CD14-positive monocyte (primary cell): Measurements from ENCODE around the gene BCAP31. TPM values are rescaled to one million over a fixed set of nuclear protein-coding genes. Genes with fewer than 3 reads are reported as not detected.

Source experiments
- DNase-seq, 3 donors: peaks; one replicate each; pipeline ENCODE4 v3.0.0-alpha.2; 2011 to 2022
- H2AFZ ChIP-seq: 2 replicates; pipeline ENCODE4 v1.6.0; 2012; ENCODE audit warnings: mild to moderate bottlenecking, low read depth, low read length, inconsistent platforms; ENCODE audit not compliant: insufficient read depth, poor library complexity, severe bottlenecking
- H3K27ac ChIP-seq, 2 donors: 1 replicate in 1 of 2; 2 replicates in 1 of 2; pipeline ENCODE4 v1.5.1; 2012 to 2013; ENCODE audit warnings: low read length in 2 of 2, control low read depth in 1 of 2, inconsistent platforms in 1 of 2, low read depth in 1 of 2, mild to moderate bottlenecking in 1 of 2
- H3K27me3 ChIP-seq, 2 donors: one replicate each; pipeline versions ENCODE4 v1.6.0 to v1.6.1; 2011 to 2013; ENCODE audit warnings: low read length in 2 of 2; ENCODE audit not compliant: control insufficient read depth in 2 of 2, insufficient read depth in 2 of 2
- H3K36me3 ChIP-seq, 2 donors: replicated peaks in 1 of 2; 1 replicate in 1 of 2; 2 replicates in 1 of 2; pipeline versions ENCODE4 v1.5.1 to v1.6.1; 2012 to 2013; ENCODE audit warnings: low read length in 2 of 2, control low read depth in 1 of 2, inconsistent platforms in 1 of 2, mild to moderate bottlenecking in 1 of 2; ENCODE audit not compliant: insufficient read depth in 2 of 2, control insufficient read depth in 1 of 2
- H3K4me1 ChIP-seq, 2 donors: 1 replicate in 1 of 2; 2 replicates in 1 of 2; pipeline versions ENCODE4 v1.5.1 to v1.6.1; 2012 to 2013; ENCODE audit warnings: low read length in 2 of 2, control low read depth in 1 of 2, inconsistent platforms in 1 of 2, mild to moderate bottlenecking in 1 of 2, moderate library complexity in 1 of 2; ENCODE audit not compliant: insufficient read depth in 2 of 2, control insufficient read depth in 1 of 2
- H3K4me2 ChIP-seq: replicated peaks from 2 replicates; pipeline ENCODE3; 2012; ENCODE audit warnings: low read length, moderate library complexity, mild to moderate bottlenecking; ENCODE audit not compliant: poor library complexity, severe bottlenecking; ENCODE audit errors: extremely low read depth
- H3K4me3 ChIP-seq, 3 experiments: fragments of 200-600 bp in 1 of 3; sonication (generic) in 1 of 3; replicated peaks in 1 of 3; 1 replicate in 2 of 3; 2 replicates in 1 of 3; pipeline ENCODE4 v1.5.1; 2011 to 2013; ENCODE audit warnings: low read length in 3 of 3, mild to moderate bottlenecking in 3 of 3, control low read depth in 2 of 3, low read depth in 2 of 3, inconsistent platforms in 1 of 3, moderate library complexity in 1 of 3
- H3K79me2 ChIP-seq: 2 replicates; pipeline ENCODE4 v1.6.0; 2012; ENCODE audit warnings: mild to moderate bottlenecking, control low read depth, inconsistent platforms, low read length, moderate library complexity; ENCODE audit not compliant: insufficient read depth
- H3K9ac ChIP-seq: 2 replicates; pipeline ENCODE4 v1.6.0; 2017; ENCODE audit warnings: low read length, mild to moderate bottlenecking; ENCODE audit not compliant: insufficient read depth, poor library complexity, severe bottlenecking
- H3K9me3 ChIP-seq, 2 donors: replicated peaks in 1 of 2; 1 replicate in 1 of 2; 2 replicates in 1 of 2; pipeline versions ENCODE4 v1.5.1 to v1.6.1; 2012 to 2013; ENCODE audit warnings: low read length in 2 of 2, control low read depth in 1 of 2; ENCODE audit not compliant: control insufficient read depth in 1 of 2, insufficient read depth in 1 of 2
- H4K20me1 ChIP-seq: 2 replicates; pipeline ENCODE4 v1.6.0; 2012; ENCODE audit warnings: mild to moderate bottlenecking, low read length, control low read depth, moderate library complexity; ENCODE audit not compliant: insufficient read depth
- H3K27ac Mint-ChIP-seq, 7 donors: one replicate each; pipeline ENCODE4 v1.8.0; 2020; ENCODE audit warnings: mild to moderate bottlenecking in 7 of 7, mixed read lengths in 7 of 7, moderate library complexity in 6 of 7, inconsistent platforms in 2 of 7
- H3K27me3 Mint-ChIP-seq, 3 donors: one replicate each; pipeline ENCODE4 v1.8.0; 2021 to 2022; ENCODE audit warnings: low read depth in 3 of 3, mild to moderate bottlenecking in 3 of 3, mixed read lengths in 3 of 3, moderate library complexity in 3 of 3, inconsistent platforms in 1 of 3
- H3K36me3 Mint-ChIP-seq, 2 donors: one replicate each; pipeline ENCODE4 v1.8.0; 2020; ENCODE audit warnings: mixed read lengths in 2 of 2, inconsistent platforms in 1 of 2, mild to moderate bottlenecking in 1 of 2
- H3K4me1 Mint-ChIP-seq: one replicate; pipeline ENCODE4 v1.8.0; 2020; ENCODE audit warnings: mild to moderate bottlenecking, mixed read lengths
- H3K4me3 Mint-ChIP-seq, 2 donors: one replicate each; pipeline ENCODE4 v1.8.0; 2020; ENCODE audit warnings: mild to moderate bottlenecking in 2 of 2, mixed read lengths in 2 of 2, moderate library complexity in 1 of 2
- H3K9me3 Mint-ChIP-seq, 7 donors: one replicate each; pipeline ENCODE4 v1.8.0; 2020 to 2022; ENCODE audit warnings: mixed read lengths in 7 of 7, mild to moderate bottlenecking in 6 of 7, moderate library complexity in 6 of 7, inconsistent platforms in 2 of 7
- WGBS: methylation state at CpG from one replicate; pipeline ENCODE4 v1.1.5; 2013; ENCODE audit warnings: missing lambda C conversion rate; ENCODE audit not compliant: insufficient coverage; 5-methylcytosine and 5-hydroxymethylcytosine counted together
- intact Hi-C, 2 donors: fragments of 100-400 bp; cut with micrococcal nuclease; formaldehyde crosslinking; loops; one replicate each; pipeline versions ENCODE4 v1.15.0 to v1.15.1; 2023
- polyA plus RNA-seq, 3 donors: library from polyadenylated mRNA; depleted of rRNA in 1 of 3; unstranded in 2 of 3; stranded (reverse) in 1 of 3; fragments of 300-500 nt in 2 of 3; fragments of >200 nt in 1 of 3; fragmentation: Illumina TruSeq in 2 of 3; gene quantifications; 1 replicate in 2 of 3; 2 replicates in 1 of 3; pipeline ENCODE4 v1.2.3, GENCODE V29; 2012 to 2021
- TF ChIP-seq, protein P1 (sequence below): fragments of 200-600 bp; IDR thresholded peaks from one replicate; pipeline ENCODE4 v1.8.0; 2022; ENCODE audit warnings: antibody characterized with exemption, mild to moderate bottlenecking

Gene BCAP31
- polyA plus RNA-seq, 3 donors = 139 to 294 (median 288) TPM

DNA sequence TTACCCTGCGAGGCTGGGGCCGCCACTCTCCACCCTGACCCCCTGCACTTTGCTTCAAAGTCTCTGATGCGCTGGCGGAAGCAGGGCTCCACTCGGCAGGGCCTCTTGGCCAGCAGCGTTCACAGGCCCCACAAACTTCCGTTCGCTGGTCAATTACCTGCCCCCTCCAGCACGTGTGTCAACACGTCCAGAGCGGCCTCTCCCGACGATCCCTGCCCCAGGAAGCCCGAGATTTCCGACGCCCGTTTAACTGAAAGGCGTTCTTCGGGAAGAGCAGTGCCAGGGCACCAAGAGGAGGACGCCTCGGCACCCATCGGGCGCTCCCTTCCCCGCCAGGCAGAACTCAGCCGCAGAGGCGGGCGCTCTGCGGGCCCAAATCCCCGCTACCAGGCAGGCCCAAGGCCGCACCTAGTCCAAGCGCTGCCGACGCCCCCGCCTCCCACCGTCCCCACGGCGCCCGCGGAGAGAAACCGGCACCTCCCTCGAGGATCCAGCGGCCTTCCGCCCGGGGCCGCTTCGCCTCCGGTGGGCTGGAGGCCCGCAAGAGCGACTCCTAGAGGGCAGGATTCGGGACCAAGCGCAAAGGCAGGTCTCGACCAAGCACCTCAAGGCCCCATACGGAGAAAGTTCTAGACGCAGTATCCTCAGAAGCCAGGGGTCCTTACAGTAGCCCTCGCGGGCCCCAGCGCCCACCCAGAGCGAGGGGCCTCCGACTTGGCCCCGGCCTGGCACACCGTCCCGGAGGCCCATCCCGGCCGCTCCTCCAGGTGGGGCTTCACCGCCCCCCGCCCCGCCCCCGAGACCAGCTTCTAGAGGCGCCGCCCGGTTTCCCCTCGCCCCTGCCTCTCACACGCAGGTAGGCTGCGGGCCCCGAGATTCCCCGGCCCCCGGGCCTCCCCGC is 586 bp downstream of the BCAP31 start:
- under 1% methylated on average over 58 of the region's 78 CpGs for WGBS
- Histone ChIP-seq H4K20me1 (peaks cover 58% of the 10 kb centered on the region), H3K27me3 (no peaks in the 10 kb centered on the region), H3K4me1 (peaks cover 50 to 56% of the 10 kb centered on the region in 2 donors), H2AFZ (peak overlapping the region; percentile 59), H3K27ac (peak overlapping the region; percentile 80 to 85), H3K4me3 (peak overlapping the region; percentile 62 to 79 (median 66)), H3K9me3 (peaks cover 0 to 7% of the 10 kb centered on the region in 2 donors), H3K9ac (peak overlapping the region; percentile 71), H3K36me3 (peaks cover 20 to 26% of the 10 kb centered on the region in 2 donors), H3K4me2 (peak overlapping the region; percentile 85), H3K79me2 (peaks cover 66% of the 10 kb centered on the region)
- intact Hi-C loops = loop anchor here in 1 of 2 donors (5.0 kb wide), 1 partner anchor 204 kb away; the partner anchor contains the start of gene ARHGAP4
- peak overlapping the region; percentile 82 to 93 (median 91) for H3K27ac Mint-ChIP-seq
- H3K9me3 Mint-ChIP-seq = peaks cover 0 to 14% (median 3%) of the 10 kb centered on the region in 7 donors
- DNase-seq = peak in 2 of 3 donors; percentile 1 to 21
- peaks cover 35% of the 10 kb centered on the region for H3K4me1 Mint-ChIP-seq
- peak overlapping the region; percentile 90 for H3K4me3 Mint-ChIP-seq
- peaks cover 24 to 30% of the 10 kb centered on the region in 2 donors for H3K36me3 Mint-ChIP-seq
- peaks cover 0 to 14% (median 1%) of the 10 kb centered on the region in 3 donors for H3K27me3 Mint-ChIP-seq
- TF ChIP-seq, protein P1, sequence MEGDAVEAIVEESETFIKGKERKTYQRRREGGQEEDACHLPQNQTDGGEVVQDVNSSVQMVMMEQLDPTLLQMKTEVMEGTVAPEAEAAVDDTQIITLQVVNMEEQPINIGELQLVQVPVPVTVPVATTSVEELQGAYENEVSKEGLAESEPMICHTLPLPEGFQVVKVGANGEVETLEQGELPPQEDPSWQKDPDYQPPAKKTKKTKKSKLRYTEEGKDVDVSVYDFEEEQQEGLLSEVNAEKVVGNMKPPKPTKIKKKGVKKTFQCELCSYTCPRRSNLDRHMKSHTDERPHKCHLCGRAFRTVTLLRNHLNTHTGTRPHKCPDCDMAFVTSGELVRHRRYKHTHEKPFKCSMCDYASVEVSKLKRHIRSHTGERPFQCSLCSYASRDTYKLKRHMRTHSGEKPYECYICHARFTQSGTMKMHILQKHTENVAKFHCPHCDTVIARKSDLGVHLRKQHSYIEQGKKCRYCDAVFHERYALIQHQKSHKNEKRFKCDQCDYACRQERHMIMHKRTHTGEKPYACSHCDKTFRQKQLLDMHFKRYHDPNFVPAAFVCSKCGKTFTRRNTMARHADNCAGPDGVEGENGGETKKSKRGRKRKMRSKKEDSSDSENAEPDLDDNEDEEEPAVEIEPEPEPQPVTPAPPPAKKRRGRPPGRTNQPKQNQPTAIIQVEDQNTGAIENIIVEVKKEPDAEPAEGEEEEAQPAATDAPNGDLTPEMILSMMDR = no peak

DNA sequence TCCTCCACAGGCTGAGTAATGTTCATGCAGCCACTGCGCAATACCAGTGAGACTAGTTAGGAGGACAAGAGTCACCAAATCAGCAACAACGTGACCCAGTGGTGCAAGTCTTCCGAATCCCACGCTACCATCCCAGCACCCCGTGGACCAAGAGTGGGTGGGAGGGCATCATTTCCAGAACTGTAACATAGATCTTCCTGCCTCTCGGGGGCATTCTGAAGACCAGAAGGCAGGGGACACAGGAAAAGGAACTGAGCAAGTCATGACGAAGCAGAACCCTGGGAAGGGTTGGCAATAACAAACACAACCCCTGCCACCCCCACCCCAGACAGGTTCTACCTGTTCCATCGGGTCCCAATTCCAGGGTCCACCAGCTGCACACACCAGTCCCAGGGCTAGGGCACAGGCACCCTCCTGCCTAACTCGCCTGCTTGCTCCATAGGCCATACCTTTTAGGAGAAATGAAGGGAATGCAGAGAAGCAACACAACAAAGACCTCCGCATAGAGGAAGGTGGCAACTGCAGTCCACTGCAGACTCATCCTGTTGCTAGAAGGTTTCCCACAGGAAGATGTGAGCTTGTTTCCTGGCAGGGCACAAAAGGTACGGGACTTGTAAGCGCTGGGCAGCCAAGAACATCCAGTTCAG is 1.4 kb downstream of the BCAP31 start:
- H3K27me3 Mint-ChIP-seq = peaks cover 0 to 15% (median 1%) of the 10 kb centered on the region in 3 donors
- H3K9me3 Mint-ChIP-seq = peaks cover 0 to 14% (median 3%) of the 10 kb centered on the region in 7 donors
- H3K79me2 ChIP-seq = peaks cover 61% of the 10 kb centered on the region
- H3K4me1 Mint-ChIP-seq = peaks cover 30% of the 10 kb centered on the region
- peaks cover 60% of the 10 kb centered on the region for H4K20me1 ChIP-seq
- peaks cover 43 to 48% of the 10 kb centered on the region in 2 donors for H3K4me1 ChIP-seq
- H3K4me3 Mint-ChIP-seq = peak overlapping the region; percentile 90
- H3K4me3 ChIP-seq = peak overlapping the region; percentile 62 to 79 (median 66)
- H3K27me3 ChIP-seq = no peaks in the 10 kb centered on the region
- TF ChIP-seq, protein P1 = no peak
- H3K36me3 Mint-ChIP-seq = peaks cover 24 to 35% of the 10 kb centered on the region in 2 donors
- H2AFZ ChIP-seq = peak overlapping the region; percentile 59
- H3K36me3 ChIP-seq = peaks cover 25 to 33% of the 10 kb centered on the region in 2 donors
- intact Hi-C loops = loop anchor here in 1 of 2 donors (5.0 kb wide), 1 partner anchor 204 kb away; the partner anchor contains the start of gene ARHGAP4
- H3K27ac ChIP-seq = peak overlapping the region; percentile 80 to 85
- H3K9ac ChIP-seq = peak overlapping the region; percentile 71
- peaks cover 0 to 7% of the 10 kb centered on the region in 2 donors for H3K9me3 ChIP-seq
- H3K4me2 ChIP-seq = peak overlapping the region; percentile 85
- WGBS = 0% methylated on average over 2 of the region's 12 CpGs
- peak overlapping the region; percentile 82 to 94 (median 92) for H3K27ac Mint-ChIP-seq
- DNase-seq = peak; percentile 42 to 68 (median 46)
